Esophagus squamous epithelium (tissue), 5 donors: ENCODE data around the gene KLF7. TPM values are rescaled to one million over a fixed set of nuclear protein-coding genes. Genes with fewer than 3 reads are reported as not detected.

Experiments used
- DNase-seq: peaks from one replicate; lab custom pipeline; 2025; lab: John Stamatoyannopoulos, UW
- H3K27ac ChIP-seq, 4 donors: fragments of 200-600 bp; sonication (generic); one replicate each; pipeline ENCODE4 v1.5.1; 2016 to 2019; ENCODE audit warnings: mild to moderate bottlenecking in 1 of 4
- H3K27me3 ChIP-seq, 4 donors: fragments of 200-600 bp; sonication (generic); 1 replicate in 3 of 4; 2 replicates in 1 of 4; pipeline versions ENCODE4 v1.5.1 to v1.6.0; 2017 to 2021; ENCODE audit warnings: antibody characterized with exemption in 1 of 4
- H3K36me3 ChIP-seq, 3 donors: fragments of 200-600 bp; sonication (generic); one replicate each; pipeline ENCODE4 v1.5.1; 2016 to 2019
- H3K4me1 ChIP-seq, 3 donors: fragments of 200-600 bp; sonication (generic); one replicate each; pipeline ENCODE4 v1.5.1; 2017 to 2019
- H3K4me3 ChIP-seq, 4 donors: fragments of 200-600 bp; sonication (generic); 1 replicate in 3 of 4; 2 replicates in 1 of 4; pipeline ENCODE4 v1.5.1; 2016 to 2019; ENCODE audit warnings: mild to moderate bottlenecking in 2 of 4, moderate library complexity in 1 of 4
- H3K9me3 ChIP-seq, 3 donors: fragments of 200-600 bp; sonication (generic); one replicate each; pipeline ENCODE4 v1.5.1; 2016 to 2019
- POLR2A ChIP-seq, 4 donors: fragments of 450-650 bp; IDR thresholded peaks; one replicate each; pipeline ENCODE4 v1.6.1; 2017; ENCODE audit warnings: antibody characterized with exemption in 4 of 4, mild to moderate bottlenecking in 4 of 4, moderate library complexity in 3 of 4
- WGBS, 2 donors: methylation state at CpG; one replicate each; pipeline ENCODE4 v1.1.5; 2018; 5-methylcytosine and 5-hydroxymethylcytosine counted together
- intact Hi-C: fragments of 100-400 bp; cut with DNase I; formaldehyde crosslinking; loops from one replicate; pipeline ENCODE4 v1.15.0; 2022
- total RNA-seq, 4 donors: library from RNA; depleted of rRNA; stranded (reverse); fragments of >200 nt; gene quantifications; one replicate each; pipeline ENCODE4 v1.1.0, GENCODE V29; 2016
- TF ChIP-seq, protein P1 (sequence below), 6 experiments: fragments of 450-650 bp in 4 of 6; fragments of 200-600 bp in 2 of 6; sonication (generic) in 2 of 6; IDR thresholded peaks; one replicate each; pipeline ENCODE4 v1.5.1; 2016 to 2019; ENCODE audit warnings: antibody characterized with exemption in 6 of 6, mild to moderate bottlenecking in 4 of 6, moderate library complexity in 4 of 6
- donor health status: DM: yes; HTN: yes; CAD: no.

The KLF7 gene
- total RNA-seq, 4 donors from 2014 or later, result 6.5 to 24.8 (median 15.2) TPM

DNA sequence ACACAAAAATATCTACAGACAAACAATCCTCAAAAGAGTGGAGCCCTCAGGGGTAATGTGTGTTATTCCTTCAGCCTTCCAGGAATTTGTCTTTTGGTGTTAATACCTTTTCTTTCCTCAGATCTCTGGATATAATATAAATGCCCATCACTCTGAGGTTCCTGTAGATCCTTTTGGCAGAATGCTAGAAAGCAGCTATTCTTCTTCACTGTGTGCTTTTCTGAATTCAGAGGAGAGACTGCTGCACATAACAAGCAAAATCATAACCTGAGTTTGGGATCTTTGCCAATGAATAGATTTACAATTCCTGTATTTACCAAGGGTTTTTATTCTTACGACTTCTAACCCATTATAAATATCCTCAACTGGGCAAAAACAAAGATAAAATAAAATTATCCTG lies 57.3 kb downstream of the KLF7 start:
- Histone ChIP-seq H3K27me3 (no peaks in the 10 kb centered on the region), H3K27ac (no peak overlapping the region), H3K4me1 (no peaks in the 10 kb centered on the region), H3K9me3 (no peaks in the 10 kb centered on the region), H3K4me3 (no peak overlapping the region), H3K36me3 (peaks cover 0 to 60% (median 5%) of the 10 kb centered on the region in 3 donors)
- intact Hi-C loops, result no loop called here
- TF ChIP-seq, protein P1, sequence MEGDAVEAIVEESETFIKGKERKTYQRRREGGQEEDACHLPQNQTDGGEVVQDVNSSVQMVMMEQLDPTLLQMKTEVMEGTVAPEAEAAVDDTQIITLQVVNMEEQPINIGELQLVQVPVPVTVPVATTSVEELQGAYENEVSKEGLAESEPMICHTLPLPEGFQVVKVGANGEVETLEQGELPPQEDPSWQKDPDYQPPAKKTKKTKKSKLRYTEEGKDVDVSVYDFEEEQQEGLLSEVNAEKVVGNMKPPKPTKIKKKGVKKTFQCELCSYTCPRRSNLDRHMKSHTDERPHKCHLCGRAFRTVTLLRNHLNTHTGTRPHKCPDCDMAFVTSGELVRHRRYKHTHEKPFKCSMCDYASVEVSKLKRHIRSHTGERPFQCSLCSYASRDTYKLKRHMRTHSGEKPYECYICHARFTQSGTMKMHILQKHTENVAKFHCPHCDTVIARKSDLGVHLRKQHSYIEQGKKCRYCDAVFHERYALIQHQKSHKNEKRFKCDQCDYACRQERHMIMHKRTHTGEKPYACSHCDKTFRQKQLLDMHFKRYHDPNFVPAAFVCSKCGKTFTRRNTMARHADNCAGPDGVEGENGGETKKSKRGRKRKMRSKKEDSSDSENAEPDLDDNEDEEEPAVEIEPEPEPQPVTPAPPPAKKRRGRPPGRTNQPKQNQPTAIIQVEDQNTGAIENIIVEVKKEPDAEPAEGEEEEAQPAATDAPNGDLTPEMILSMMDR (IDR thresholded peaks at IDR 0.05), result no peak
- TF ChIP-seq POLR2A (IDR thresholded peaks at IDR 0.05), result no peak
- 56 to 62% methylated on average over 1 of the region's 1 CpG for WGBS, 2 donors
- no peak for DNase-seq

DNA sequence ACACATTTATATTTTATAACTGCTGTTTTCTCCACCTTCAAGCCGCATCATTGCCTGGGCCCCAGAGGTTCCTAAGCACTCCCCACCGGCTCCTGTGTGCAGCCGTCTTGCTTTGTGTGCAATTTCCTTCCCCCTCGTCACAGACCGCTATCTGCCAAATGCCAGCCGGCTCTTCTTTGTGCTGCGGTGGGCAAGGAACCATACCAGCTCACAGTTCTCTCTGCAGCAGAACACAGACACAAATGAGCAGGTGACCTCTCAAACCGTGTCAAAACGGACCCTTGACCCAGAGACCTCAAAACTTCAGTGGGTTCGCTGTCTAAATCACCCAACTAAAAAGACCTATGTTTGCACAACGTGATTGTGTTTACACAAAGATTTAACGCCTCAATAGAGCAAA lies 58.2 kb downstream of the KLF7 start:
- WGBS, 2 donors, result 59 to 63% methylated on average over 12 of the region's 12 CpGs
- Histone ChIP-seq H3K27me3 (no peaks in the 10 kb centered on the region), H3K27ac (no peak overlapping the region), H3K4me1 (no peaks in the 10 kb centered on the region), H3K36me3 (peaks cover 0 to 59% (median 5%) of the 10 kb centered on the region in 3 donors), H3K4me3 (no peak overlapping the region), H3K9me3 (no peaks in the 10 kb centered on the region)
- DNase-seq, result no peak
- intact Hi-C loops, result no loop called here
- TF ChIP-seq POLR2A (IDR thresholded peaks at IDR 0.05), result no peak
- TF ChIP-seq, protein P1 (IDR thresholded peaks at IDR 0.05), result no peak

DNA sequence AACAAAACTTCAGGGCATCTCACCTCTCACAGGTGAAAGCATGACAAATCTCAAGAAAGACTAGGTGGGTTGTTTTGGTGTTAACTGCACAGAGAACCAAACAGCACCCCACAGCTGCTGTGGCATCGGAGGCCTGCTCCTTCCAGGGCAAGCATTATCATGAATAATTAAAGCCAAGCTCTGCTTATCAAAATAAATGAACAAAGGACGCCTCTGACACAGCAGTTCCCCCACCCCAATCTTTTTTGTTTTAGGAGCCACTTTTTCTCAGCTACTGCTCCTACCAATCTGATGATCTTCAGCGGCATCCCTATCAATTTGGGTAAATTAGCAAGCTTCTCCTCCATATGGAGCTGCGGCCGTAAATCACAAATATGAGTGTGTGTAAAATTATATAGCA lies 58.6 kb downstream of the KLF7 start:
- Histone ChIP-seq H3K27ac (no peak overlapping the region), H3K4me3 (no peak overlapping the region), H3K9me3 (no peaks in the 10 kb centered on the region), H3K27me3 (no peaks in the 10 kb centered on the region), H3K36me3 (peaks cover 0 to 59% (median 5%) of the 10 kb centered on the region in 3 donors), H3K4me1 (no peaks in the 10 kb centered on the region)
- intact Hi-C loops, result no loop called here
- TF ChIP-seq POLR2A (IDR thresholded peaks at IDR 0.05), result no peak
- TF ChIP-seq, protein P1 (IDR thresholded peaks at IDR 0.05), result no peak
- DNase-seq, result no peak
- whole genome bisulfite sequencing, 2 donors, result 87 to 95% methylated on average over 5 of the region's 5 CpGs

DNA sequence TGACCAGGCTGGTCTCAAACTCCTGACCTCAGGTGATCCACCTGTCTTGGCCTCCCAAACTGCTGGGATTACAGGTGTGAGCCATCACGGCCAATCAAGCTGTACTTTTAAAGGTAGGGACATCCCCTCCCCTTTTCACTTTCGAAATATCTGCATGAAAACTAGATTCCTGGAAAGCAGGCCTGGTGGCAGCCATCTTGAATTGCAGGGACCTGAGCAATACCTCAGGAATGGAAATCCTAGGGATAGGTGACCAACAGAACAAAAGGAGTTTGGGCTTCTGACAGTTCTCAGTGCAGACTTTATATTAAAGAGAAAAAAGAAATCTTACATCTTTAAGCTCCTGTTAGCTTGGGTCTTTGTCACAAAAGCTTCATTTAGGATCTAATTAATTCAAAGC lies 62.6 kb downstream of the KLF7 start:
- WGBS, 2 donors, result 100% methylated on average over 2 of the region's 2 CpGs; no CpG with 5 or more reads in 1 of the 2 donors

DNA sequence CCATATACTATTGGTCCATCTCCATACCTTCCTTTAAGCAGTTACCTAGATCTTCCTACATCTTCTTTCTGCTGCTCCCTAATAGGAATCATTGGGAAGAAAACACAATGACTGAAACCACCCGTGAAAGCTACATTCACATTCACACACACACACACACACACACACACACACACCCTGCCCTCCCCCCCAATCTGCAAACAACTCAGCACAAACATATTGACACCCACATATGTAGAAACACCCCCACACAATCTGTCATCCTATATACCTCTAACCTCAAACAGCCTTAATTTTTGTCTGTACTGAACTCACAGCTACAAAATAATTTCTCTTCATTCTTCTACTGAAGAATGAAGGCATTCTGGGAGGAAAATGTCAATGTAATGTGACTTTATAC lies 63.8 kb downstream of the KLF7 start:
- no peaks in the 10 kb centered on the region for H3K4me1 ChIP-seq
- TF ChIP-seq POLR2A (IDR thresholded peaks at IDR 0.05), result no peak
- TF ChIP-seq, protein P1 (IDR thresholded peaks at IDR 0.05), result no peak
- intact Hi-C loops, result no loop called here
- no peak overlapping the region for H3K4me3 ChIP-seq
- H3K27me3 ChIP-seq, result no peaks in the 10 kb centered on the region
- WGBS, 2 donors, result 55 to 65% methylated on average over 1 of the region's 1 CpG
- DNase-seq, result no peak
- no peaks in the 10 kb centered on the region for H3K9me3 ChIP-seq
- H3K36me3 ChIP-seq, result peaks cover 0 to 23% (median 4%) of the 10 kb centered on the region in 3 donors
- H3K27ac ChIP-seq, result no peak overlapping the region

More for the DNA sequence above, 62.6 kb downstream of the KLF7 start:
- H3K9me3 ChIP-seq, result no peaks in the 10 kb centered on the region
- intact Hi-C loops, result no loop called here
- DNase-seq, result no peak
- TF ChIP-seq, protein P1 (IDR thresholded peaks at IDR 0.05), result no peak
- no peak for TF ChIP-seq POLR2A (IDR thresholded peaks at IDR 0.05)
- H3K27ac ChIP-seq, result no peak overlapping the region
- H3K27me3 ChIP-seq, result no peaks in the 10 kb centered on the region
- peaks cover 0 to 33% (median 5%) of the 10 kb centered on the region in 3 donors for H3K36me3 ChIP-seq
- no peaks in the 10 kb centered on the region for H3K4me1 ChIP-seq
- no peak overlapping the region for H3K4me3 ChIP-seq
